OCI-LY7 (cell line): ENCODE results near the gene SMURF1. TPM values are rescaled to one million over a fixed set of nuclear protein-coding genes. Genes with fewer than 3 reads are reported as not detected.

Experiments used
- BruUV-seq: library from RNA; stranded (reverse); fragments of 400-500 nt; replicated peaks from 2 replicates; lab custom pipeline; 2021; lab: Mats Ljungman, UMichigan
- CTCF ChIA-PET: fragments of 300-600 bp; sonication (Branson Sonifier 250); formaldehyde crosslinking; loops from one replicate; lab custom pipeline; 2022; ENCODE audit warnings: antibody characterized with exemption; ENCODE audit not compliant: unreplicated experiment; lab: Charles Lee
- POLR2A ChIA-PET: fragments of 300-600 bp; sonication (Branson Sonifier 250); formaldehyde crosslinking; loops from one replicate; lab custom pipeline; 2022; ENCODE audit warnings: antibody characterized with exemption; lab: Charles Lee
- DNase-seq: peaks from one replicate; pipeline ENCODE4 v3.0.0-alpha.2; 2015; ENCODE audit warnings: low spot score
- H2AFZ ChIP-seq: fragments of 200-600 bp; sonication (generic), shearing (Covaris generic); 2 replicates; pipeline ENCODE4 v1.6.1; 2014; ENCODE audit warnings: mild to moderate bottlenecking, antibody characterized with exemption, low read length, moderate library complexity
- H3K27ac ChIP-seq: fragments of 200-600 bp; sonication (generic); 2 replicates; pipeline ENCODE4 v1.5.1; 2014; ENCODE audit warnings: mixed run types, low read depth, mild to moderate bottlenecking, moderate library complexity, low read length, inconsistent platforms; ENCODE audit not compliant: poor library complexity, severe bottlenecking
- H3K36me3 ChIP-seq: fragments of 200-600 bp; sonication (generic); 2 replicates; pipeline ENCODE4 v1.6.1; 2014; ENCODE audit warnings: mild to moderate bottlenecking, antibody characterized with exemption, low read length, moderate library complexity, mixed read lengths; ENCODE audit not compliant: insufficient read depth
- H3K4me1 ChIP-seq: fragments of 200-600 bp; sonication (generic); 2 replicates; pipeline ENCODE4 v1.5.1; 2014; ENCODE audit warnings: mild to moderate bottlenecking, low read length; ENCODE audit not compliant: insufficient read depth, poor library complexity, severe bottlenecking
- H3K4me2 ChIP-seq: fragments of 200-600 bp; sonication (generic); 2 replicates; pipeline ENCODE4 v1.6.1; 2014; ENCODE audit warnings: mild to moderate bottlenecking, low read length
- H3K4me3 ChIP-seq: fragments of 200-600 bp; sonication (generic); 2 replicates; pipeline ENCODE4 v1.5.1; 2014; ENCODE audit warnings: mild to moderate bottlenecking, low read depth, low read length; ENCODE audit not compliant: poor library complexity, severe bottlenecking
- H3K79me2 ChIP-seq: fragments of 200-600 bp; sonication (generic); 2 replicates; pipeline ENCODE4 v1.6.1; 2016; ENCODE audit warnings: low read depth, mild to moderate bottlenecking, low read length, moderate library complexity, mixed read lengths; ENCODE audit not compliant: insufficient read depth
- H3K9me2 ChIP-seq: fragments of 200-600 bp; sonication (generic); 2 replicates; pipeline ENCODE4 v1.6.1; 2016; ENCODE audit warnings: mild to moderate bottlenecking, low read length, mixed read lengths; ENCODE audit not compliant: insufficient read depth
- H3K9me3 ChIP-seq: fragments of 200-600 bp; sonication (generic); 2 replicates; pipeline ENCODE4 v1.6.1; 2014; ENCODE audit warnings: mild to moderate bottlenecking, mixed run types, low read length, mixed read lengths
- H4K20me1 ChIP-seq: fragments of 200-600 bp; sonication (generic); 2 replicates; pipeline ENCODE4 v1.6.1; 2014; ENCODE audit warnings: mild to moderate bottlenecking, antibody characterized with exemption, low read length, moderate library complexity, mixed read lengths; ENCODE audit not compliant: insufficient read depth
- EZH2phosphoT487 ChIP-seq: fragments of 200-600 bp; sonication (generic); IDR thresholded peaks from 2 replicates; pipeline ENCODE4 v1.6.1; 2018; ENCODE audit warnings: low read depth, borderline replicate concordance, mild to moderate bottlenecking, mixed run types, antibody characterized with exemption, low read length, moderate library complexity, mixed read lengths
- intact Hi-C: fragments of 100-400 bp; cut with micrococcal nuclease; formaldehyde crosslinking; loops from one replicate; pipeline ENCODE4 v1.10.0; 2022; ENCODE audit not compliant: unreplicated experiment
- total RNA-seq, 2 experiments: library from RNA; depleted of rRNA in 1 of 2; stranded (reverse); fragments of >200 nt in 1 of 2; shearing (Covaris generic) in 1 of 2; gene quantifications; 2 replicates each; pipeline ENCODE4 v1.2.3, GENCODE V29; 2014 to 2022
- TF ChIP-seq, protein P1 (sequence below): fragments of 200-600 bp; sonication (generic); conservative IDR thresholded peaks from 2 replicates; pipeline ENCODE4 v1.5.1; 2014; ENCODE audit warnings: mild to moderate bottlenecking, antibody characterized with exemption, low read length, moderate library complexity, mixed read lengths

The SMURF1 gene
- total RNA-seq, 2 experiments from 2014 or later: 11.5 to 17.8 TPM

DNA sequence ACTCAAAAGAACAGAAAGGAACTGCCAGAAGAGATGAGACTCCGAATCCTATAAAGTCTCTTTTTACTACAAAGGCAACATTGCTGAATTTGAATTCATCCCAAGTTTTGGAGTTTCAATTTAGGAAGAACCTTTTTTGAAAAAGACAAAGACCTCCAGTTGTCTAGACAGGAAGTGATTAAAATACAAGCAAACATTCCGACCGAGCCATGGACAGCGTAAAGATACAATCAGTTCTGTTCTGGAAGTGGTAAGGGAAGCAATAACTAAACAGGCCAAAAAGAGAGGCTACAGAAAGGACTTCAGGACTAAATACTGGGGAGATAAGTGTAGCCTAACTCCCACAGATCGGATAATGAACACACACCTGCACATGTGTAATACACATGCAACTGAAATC lies 101.0 kb downstream of the SMURF1 start:
- Histone ChIP-seq H3K4me3 (no peak overlapping the region), H3K9me3 (no peaks in the 10 kb centered on the region), H3K36me3 (peaks cover 90% of the 10 kb centered on the region), H3K9me2 (no peaks in the 10 kb centered on the region), H4K20me1 (no peaks in the 10 kb centered on the region), H3K79me2 (no peaks in the 10 kb centered on the region), H2AFZ (no peak overlapping the region), H3K4me2 (no peak overlapping the region), H3K27ac (no peak overlapping the region), H3K4me1 (no peaks in the 10 kb centered on the region)
- DNase-seq: no peak
- intact Hi-C loops: loop anchor here (5.0 kb wide), 1 partner anchor 284 kb away; the partner anchor contains the start of gene ARPC1A
- TSS peak; percentile 32 for BruUV-seq
- POLR2A ChIA-PET: no interaction called here
- CTCF ChIA-PET: no interaction called here
- no peak for TF ChIP-seq EZH2phosphoT487
- TF ChIP-seq, protein P1, sequence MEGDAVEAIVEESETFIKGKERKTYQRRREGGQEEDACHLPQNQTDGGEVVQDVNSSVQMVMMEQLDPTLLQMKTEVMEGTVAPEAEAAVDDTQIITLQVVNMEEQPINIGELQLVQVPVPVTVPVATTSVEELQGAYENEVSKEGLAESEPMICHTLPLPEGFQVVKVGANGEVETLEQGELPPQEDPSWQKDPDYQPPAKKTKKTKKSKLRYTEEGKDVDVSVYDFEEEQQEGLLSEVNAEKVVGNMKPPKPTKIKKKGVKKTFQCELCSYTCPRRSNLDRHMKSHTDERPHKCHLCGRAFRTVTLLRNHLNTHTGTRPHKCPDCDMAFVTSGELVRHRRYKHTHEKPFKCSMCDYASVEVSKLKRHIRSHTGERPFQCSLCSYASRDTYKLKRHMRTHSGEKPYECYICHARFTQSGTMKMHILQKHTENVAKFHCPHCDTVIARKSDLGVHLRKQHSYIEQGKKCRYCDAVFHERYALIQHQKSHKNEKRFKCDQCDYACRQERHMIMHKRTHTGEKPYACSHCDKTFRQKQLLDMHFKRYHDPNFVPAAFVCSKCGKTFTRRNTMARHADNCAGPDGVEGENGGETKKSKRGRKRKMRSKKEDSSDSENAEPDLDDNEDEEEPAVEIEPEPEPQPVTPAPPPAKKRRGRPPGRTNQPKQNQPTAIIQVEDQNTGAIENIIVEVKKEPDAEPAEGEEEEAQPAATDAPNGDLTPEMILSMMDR: no peak

DNA sequence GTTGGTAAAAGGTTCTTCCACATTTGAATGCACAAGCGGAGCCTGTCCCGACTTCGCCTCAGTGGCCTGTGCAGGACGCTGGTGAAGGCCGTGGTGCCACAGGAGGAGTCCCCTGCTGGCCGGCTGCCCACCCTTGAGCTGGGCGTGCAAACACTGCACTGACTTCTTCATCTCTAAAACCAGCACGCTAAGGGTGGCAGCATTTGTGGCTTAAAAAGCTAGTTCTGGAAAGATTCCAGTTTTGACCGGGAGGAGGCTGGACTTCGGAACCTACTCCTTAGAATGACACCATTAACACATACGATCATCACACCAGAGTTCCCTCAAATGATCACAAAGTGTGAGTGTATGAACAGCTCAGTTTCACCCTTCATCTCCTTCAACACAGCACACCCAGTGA lies 102.4 kb downstream of the SMURF1 start:
- H3K36me3 ChIP-seq: peaks cover 92% of the 10 kb centered on the region
- no peak overlapping the region for H2AFZ ChIP-seq
- H3K9me2 ChIP-seq: no peaks in the 10 kb centered on the region
- intact Hi-C loops: loop anchor here (5.0 kb wide), 1 partner anchor 286 kb away; the partner anchor contains the start of gene ARPC1A
- no TSS peak for BruUV-seq
- peaks cover 3% of the 10 kb centered on the region for H3K4me1 ChIP-seq
- DNase-seq: no peak
- POLR2A ChIA-PET: no interaction called here
- TF ChIP-seq, protein P1: no peak
- TF ChIP-seq EZH2phosphoT487: no peak
- H3K27ac ChIP-seq: no peak overlapping the region
- no peaks in the 10 kb centered on the region for H4K20me1 ChIP-seq
- H3K79me2 ChIP-seq: no peaks in the 10 kb centered on the region
- H3K4me2 ChIP-seq: no peak overlapping the region
- CTCF ChIA-PET: no interaction called here
- no peak overlapping the region for H3K4me3 ChIP-seq
- no peaks in the 10 kb centered on the region for H3K9me3 ChIP-seq

DNA sequence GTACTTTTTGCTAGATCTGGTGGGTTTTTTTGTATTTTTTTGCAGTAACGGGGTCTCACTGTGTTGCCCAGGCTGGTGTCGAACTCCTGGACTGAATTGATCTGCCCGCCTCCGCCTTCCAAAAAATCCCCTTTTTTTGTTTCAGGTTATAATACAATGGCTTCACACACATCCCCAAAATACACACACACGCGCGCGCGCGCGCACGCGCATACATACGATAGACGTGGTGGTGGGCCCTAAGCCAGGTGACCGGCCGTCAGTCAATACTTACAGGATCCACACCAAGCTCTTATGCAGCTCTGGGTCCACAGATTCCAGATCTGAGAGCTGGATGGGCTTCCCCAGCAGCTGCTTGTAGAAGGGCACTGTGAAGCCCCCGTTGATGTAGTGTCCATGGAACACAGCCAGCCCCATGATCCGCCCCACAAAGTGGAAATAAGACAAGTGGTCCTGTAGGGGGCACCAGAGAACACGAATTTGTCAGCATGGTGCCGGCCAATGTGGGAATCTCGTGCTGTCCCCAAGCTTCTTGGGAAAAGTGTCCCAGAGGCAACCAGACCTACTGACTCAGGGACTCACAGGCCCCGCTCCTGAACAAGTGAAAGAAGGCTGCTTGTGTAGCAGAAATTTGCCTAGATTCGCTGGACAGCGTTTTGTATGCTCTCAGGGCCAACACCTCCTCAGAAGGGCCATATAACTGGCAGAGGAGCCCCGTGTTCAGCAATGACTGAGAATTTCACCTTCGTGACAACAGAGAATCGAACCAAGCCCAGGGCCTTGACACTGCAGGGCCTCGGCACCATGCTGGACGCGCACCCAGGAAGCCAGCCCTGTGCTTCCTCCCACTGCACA lies 103.6 kb downstream of the SMURF1 start:
- H3K4me1 ChIP-seq: peaks cover 12% of the 10 kb centered on the region
- no peak for TF ChIP-seq EZH2phosphoT487
- TF ChIP-seq, protein P1: peak; percentile 87
- intact Hi-C loops: loop anchor here (1.0 to 5.0 kb wide), 2 partner anchors 273 to 287 kb away; partner anchors contain the start of gene ARPC1A
- no peak overlapping the region for H3K4me3 ChIP-seq
- no TSS peak for BruUV-seq
- H2AFZ ChIP-seq: no peak overlapping the region
- POLR2A ChIA-PET: no interaction called here
- peak; percentile 72 for DNase-seq
- no peak overlapping the region for H3K4me2 ChIP-seq
- CTCF ChIA-PET: no interaction called here
- no peaks in the 10 kb centered on the region for H3K79me2 ChIP-seq
- H3K36me3 ChIP-seq: peaks cover 94% of the 10 kb centered on the region
- no peaks in the 10 kb centered on the region for H3K9me3 ChIP-seq
- no peaks in the 10 kb centered on the region for H3K9me2 ChIP-seq
- H3K27ac ChIP-seq: no peak overlapping the region
- no peaks in the 10 kb centered on the region for H4K20me1 ChIP-seq
